Activated CD8-positive, alpha-beta T cell treated with anti-CD3 and anti-CD28 coated beads for 36 hours (primary cell): ENCODE data around the gene PCDHGA8. TPM values are rescaled to one million over a fixed set of nuclear protein-coding genes. Genes with fewer than 3 reads are reported as not detected.
"Not testable (repeated sequence)": the region's sequence is repeated elsewhere in the genome, so short reads cannot be mapped to it uniquely, and the experiment has no call there.

Experiments used
- ATAC-seq: fragments of 200-7000 bp; cut with Tn5 transposase; one replicate; pipeline ENCODE4 v1.10.0; 2021; ENCODE audit warnings: mild to moderate bottlenecking, moderate library complexity
- CTCF ChIA-PET: fragments of 350-600 bp; sonication (Branson Sonifier 250); formaldehyde crosslinking; loops from one replicate; lab custom pipeline; 2021; ENCODE audit warnings: antibody characterized with exemption; lab: Charles Lee
- POLR2A ChIA-PET: fragments of 350-600 bp; sonication (Branson Sonifier 250); formaldehyde crosslinking; loops from one replicate; lab custom pipeline; 2021; ENCODE audit warnings: antibody characterized with exemption; lab: Charles Lee
- DNase-seq: peaks from one replicate; pipeline ENCODE4 v3.0.0-alpha.2; 2020
- H3K27ac Mint-ChIP-seq: one replicate; pipeline ENCODE4 v1.8.0; 2021; ENCODE audit warnings: mild to moderate bottlenecking, mixed read lengths
- H3K27me3 Mint-ChIP-seq: one replicate; pipeline ENCODE4 v1.8.0; 2021; ENCODE audit warnings: mixed read lengths
- H3K36me3 Mint-ChIP-seq: one replicate; pipeline ENCODE4 v1.8.0; 2021; ENCODE audit warnings: low read depth, mixed read lengths
- H3K4me1 Mint-ChIP-seq: one replicate; pipeline ENCODE4 v1.8.0; 2021; ENCODE audit warnings: low read depth, mixed read lengths
- H3K4me3 Mint-ChIP-seq: one replicate; pipeline ENCODE4 v1.8.0; 2021; ENCODE audit warnings: mild to moderate bottlenecking, moderate library complexity, mixed read lengths
- H3K9me3 Mint-ChIP-seq: one replicate; pipeline ENCODE4 v1.8.0; 2021; ENCODE audit warnings: mixed read lengths
- intact Hi-C: fragments of 100-400 bp; cut with micrococcal nuclease; formaldehyde crosslinking; loops from one replicate; pipeline ENCODE4 v1.10.0; 2022
- total RNA-seq, 2 experiments: library from RNA; stranded (reverse); gene quantifications; one replicate each; pipeline ENCODE4 v1.2.3, GENCODE V29; 2021
- TF ChIP-seq, protein P1 (sequence below): fragments of 200-600 bp; IDR thresholded peaks from one replicate; pipeline ENCODE4 v1.8.0; 2022; ENCODE audit warnings: antibody characterized with exemption, mild to moderate bottlenecking

Gene PCDHGA8
- total RNA-seq, 2 experiments from 2014 or later = not detected

- TF ChIP-seq, protein P1, sequence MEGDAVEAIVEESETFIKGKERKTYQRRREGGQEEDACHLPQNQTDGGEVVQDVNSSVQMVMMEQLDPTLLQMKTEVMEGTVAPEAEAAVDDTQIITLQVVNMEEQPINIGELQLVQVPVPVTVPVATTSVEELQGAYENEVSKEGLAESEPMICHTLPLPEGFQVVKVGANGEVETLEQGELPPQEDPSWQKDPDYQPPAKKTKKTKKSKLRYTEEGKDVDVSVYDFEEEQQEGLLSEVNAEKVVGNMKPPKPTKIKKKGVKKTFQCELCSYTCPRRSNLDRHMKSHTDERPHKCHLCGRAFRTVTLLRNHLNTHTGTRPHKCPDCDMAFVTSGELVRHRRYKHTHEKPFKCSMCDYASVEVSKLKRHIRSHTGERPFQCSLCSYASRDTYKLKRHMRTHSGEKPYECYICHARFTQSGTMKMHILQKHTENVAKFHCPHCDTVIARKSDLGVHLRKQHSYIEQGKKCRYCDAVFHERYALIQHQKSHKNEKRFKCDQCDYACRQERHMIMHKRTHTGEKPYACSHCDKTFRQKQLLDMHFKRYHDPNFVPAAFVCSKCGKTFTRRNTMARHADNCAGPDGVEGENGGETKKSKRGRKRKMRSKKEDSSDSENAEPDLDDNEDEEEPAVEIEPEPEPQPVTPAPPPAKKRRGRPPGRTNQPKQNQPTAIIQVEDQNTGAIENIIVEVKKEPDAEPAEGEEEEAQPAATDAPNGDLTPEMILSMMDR = peak; percentile 36
- intact Hi-C loops = no loop called here
- ChIA-PET CTCF (interaction anchor here (0.7 to 4.3 kb wide), 40 partner anchors 10 to 253 kb away, joined by 3 to 40 read pairs (median 5); partner anchors contain the start of genes PCDHGA10, PCDHGA11, PCDHGA5 and PCDHGA8), POLR2A (no interaction called here)
- Mint-ChIP-seq H3K36me3 (peaks cover 21% of the 10 kb centered on the region), H3K4me3 (peak within 1 kb of the TSS; percentile 35), H3K27ac (no peak within 1 kb of the TSS), H3K4me1 (peaks cover 5% of the 10 kb centered on the region), H3K27me3 (peaks cover 58% of the 10 kb centered on the region), H3K9me3 (peaks cover 22% of the 10 kb centered on the region)
- peak; percentile 63 for DNase-seq
- ATAC-seq = peak; percentile 83
Measured at GRCh38 chr5:141430332-141431113, 38.1 kb downstream of the PCDHGA8 start, which contains the start of gene PCDHGA12. Gene PCDHGA12, plus strand, starts transcription at chr5:141430507. Its CDS starts 253 bp downstream, at chr5:141430760.

DNA sequence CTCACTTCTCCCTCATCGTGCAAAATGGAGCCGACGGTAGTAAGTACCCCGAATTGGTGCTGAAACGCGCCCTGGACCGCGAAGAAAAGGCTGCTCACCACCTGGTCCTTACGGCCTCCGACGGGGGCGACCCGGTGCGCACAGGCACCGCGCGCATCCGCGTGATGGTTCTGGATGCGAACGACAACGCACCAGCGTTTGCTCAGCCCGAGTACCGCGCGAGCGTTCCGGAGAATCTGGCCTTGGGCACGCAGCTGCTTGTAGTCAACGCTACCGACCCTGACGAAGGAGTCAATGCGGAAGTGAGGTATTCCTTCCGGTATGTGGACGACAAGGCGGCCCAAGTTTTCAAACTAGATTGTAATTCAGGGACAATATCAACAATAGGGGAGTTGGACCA is 38.9 kb downstream of the PCDHGA8 start:
- Mint-ChIP-seq H3K4me3 (peak overlapping the region; percentile 35), H3K27ac (no peak overlapping the region), H3K4me1 (peaks cover 5% of the 10 kb centered on the region), H3K9me3 (peaks cover 22% of the 10 kb centered on the region), H3K36me3 (peaks cover 21% of the 10 kb centered on the region), H3K27me3 (peaks cover 51% of the 10 kb centered on the region)
- POLR2A ChIA-PET = no interaction called here
- TF ChIP-seq, protein P1 = no peak
- peak; percentile 22 for DNase-seq
- intact Hi-C loops = no loop called here
- CTCF ChIA-PET = interaction anchor here (1.4 to 4.3 kb wide), 18 partner anchors 11 to 135 kb away, joined by 3 to 40 read pairs (median 11); partner anchors contain the start of genes PCDHGA10, PCDHGA11, PCDHGA9 and PCDHGB3
- no peak for ATAC-seq

GRCh38 chr5:141432308-141432707 is 39.9 kb downstream of the PCDHGA8 start:
- ChIA-PET POLR2A (interaction anchor here (0.6 kb wide), 1 partner anchor 593 kb away, joined by 3 read pairs; no protein-coding TSS in a partner anchor), CTCF (interaction anchor here (1.7 to 4.3 kb wide), 7 partner anchors 12 to 132 kb away, joined by 6 to 40 read pairs (median 24); partner anchors contain the start of genes PCDHGA11, PCDHGB7 and PCDHGC4)
- H3K27ac Mint-ChIP-seq, intact Hi-C loops, DNase-seq, ATAC-seq, H3K4me1 Mint-ChIP-seq, H3K4me3 Mint-ChIP-seq: not testable (repeated sequence)
- peaks cover 41% of the 10 kb centered on the region for H3K27me3 Mint-ChIP-seq
- peaks cover 21% of the 10 kb centered on the region for H3K36me3 Mint-ChIP-seq
- H3K9me3 Mint-ChIP-seq = peaks cover 22% of the 10 kb centered on the region

DNA sequence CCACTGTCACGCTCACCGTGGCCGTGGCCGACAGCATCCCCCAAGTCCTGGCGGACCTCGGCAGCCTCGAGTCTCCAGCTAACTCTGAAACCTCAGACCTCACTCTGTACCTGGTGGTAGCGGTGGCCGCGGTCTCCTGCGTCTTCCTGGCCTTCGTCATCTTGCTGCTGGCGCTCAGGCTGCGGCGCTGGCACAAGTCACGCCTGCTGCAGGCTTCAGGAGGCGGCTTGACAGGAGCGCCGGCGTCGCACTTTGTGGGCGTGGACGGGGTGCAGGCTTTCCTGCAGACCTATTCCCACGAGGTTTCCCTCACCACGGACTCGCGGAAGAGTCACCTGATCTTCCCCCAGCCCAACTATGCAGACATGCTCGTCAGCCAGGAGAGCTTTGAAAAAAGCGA is 40.3 kb downstream of the PCDHGA8 start:
- Mint-ChIP-seq H3K36me3 (peaks cover 21% of the 10 kb centered on the region), H3K9me3 (peaks cover 22% of the 10 kb centered on the region), H3K27me3 (peaks cover 39% of the 10 kb centered on the region)
- ATAC-seq, DNase-seq, intact Hi-C loops, H3K4me3 Mint-ChIP-seq, H3K4me1 Mint-ChIP-seq, H3K27ac Mint-ChIP-seq: not testable (repeated sequence)
- ChIA-PET POLR2A (interaction anchor here (0.6 kb wide), 1 partner anchor 593 kb away, joined by 3 read pairs; no protein-coding TSS in a partner anchor), CTCF (interaction anchor here (1.7 to 4.3 kb wide), 2 partner anchors 12 to 91 kb away, joined by 6 to 40 read pairs; partner anchors contain the start of gene PCDHGA11)

DNA sequence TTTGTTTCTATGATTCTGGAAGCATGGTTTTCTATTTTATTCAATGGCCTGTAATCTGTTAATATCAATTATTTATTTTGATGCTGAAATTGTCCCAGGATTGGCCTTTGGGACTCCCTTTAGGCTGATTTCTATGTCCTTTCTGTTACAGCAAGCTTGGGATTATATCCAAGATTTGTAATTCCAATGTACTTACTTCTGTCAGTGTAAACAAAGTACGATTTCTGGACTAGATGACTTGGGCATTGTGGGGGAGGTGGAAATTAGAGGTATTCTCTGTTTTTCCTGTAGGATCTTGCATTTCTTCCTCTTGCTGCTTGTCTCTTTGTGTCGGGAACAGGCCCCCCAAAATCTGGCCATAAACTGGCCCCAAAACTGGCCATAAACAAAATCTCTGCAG is 41.6 kb downstream of the PCDHGA8 start:
- peaks cover 18% of the 10 kb centered on the region for H3K9me3 Mint-ChIP-seq
- intact Hi-C loops = no loop called here
- DNase-seq (no peak), ATAC-seq (no peak)
- no peak overlapping the region for H3K4me3 Mint-ChIP-seq
- peaks cover 5% of the 10 kb centered on the region for H3K4me1 Mint-ChIP-seq
- ChIA-PET CTCF (interaction anchor here (1.7 kb wide), 1 partner anchor 13 kb away, joined by 6 read pairs; the partner anchor contains the start of gene PCDHGA11), POLR2A (no interaction called here)
- TF ChIP-seq, protein P1 = no peak
- H3K27me3 Mint-ChIP-seq = peaks cover 32% of the 10 kb centered on the region
- H3K36me3 Mint-ChIP-seq = peaks cover 18% of the 10 kb centered on the region
- H3K27ac Mint-ChIP-seq = no peak overlapping the region
